ENCODE results near the gene PGC. TPM values are rescaled to one million over a fixed set of nuclear protein-coding genes. Genes with fewer than 3 reads are reported as not detected.
A peak's percentile ranks its signal among the peaks of the same experiment; 100 is the strongest.

The PGC gene
- total and polyA plus RNA-seq, 2 of the 8 experiments (the other 6 are each of a cell fraction or from before 2014, with no cell fraction given), result 0.09 TPM; not detected in 1

- Histone ChIP-seq H4K20me1 (replicated peaks in 1 of 2; ENCODE audit: control insufficient read depth in 1 of 2, insufficient read depth in 2 of 2, low read length in 2 of 2) (peaks cover 0 to 1% of the 10 kb centered on the region in 2 experiments), H4K5ac (ENCODE audit: insufficient read length, low read depth, low read length) (no peak overlapping the region), H3K4ac (replicated peaks; ENCODE audit: insufficient read length, low read depth, low read length) (no peak overlapping the region), H3K36me3 (ENCODE audit: control insufficient read depth in 2 of 4, insufficient read depth in 4 of 4, low read length in 3 of 4) (no peaks in the 10 kb centered on the region), H3K23me2 (ENCODE audit: low read depth, low read length) (no peaks in the 10 kb centered on the region; the same call in 1 of the 2 replicates), H3K4me3 (ENCODE audit: extremely low read depth in 1 of 4, insufficient read depth in 2 of 4, low read depth in 3 of 4, low read length in 4 of 4) (no peak overlapping the region), H4K91ac (replicated peaks; ENCODE audit: insufficient read length, low read length) (no peak overlapping the region), H2BK15ac (ENCODE audit: low read length) (no peak overlapping the region), H3K9ac (replicated peaks in 1 of 4; ENCODE audit: extremely low read depth in 1 of 4, low read depth in 3 of 4, low read length in 3 of 4) (no peak overlapping the region), H4K8ac (ENCODE audit: extremely low read depth, insufficient read depth, low read length) (peak overlapping the region; percentile 30; the same call in 1 of the 2 replicates), H3K27ac (ENCODE audit: low read depth, low read length) (no peak overlapping the region), H3K56ac (replicated peaks; ENCODE audit: insufficient read length, low read depth, low read length) (no peak overlapping the region), H3K18ac (ENCODE audit: extremely low read depth, low read length) (no peak overlapping the region), H3K9me3 (ENCODE audit: insufficient read depth in 2 of 2, low read depth in 1 of 2, low read length in 1 of 2) (no peaks in the 10 kb centered on the region), H3K79me2 (ENCODE audit: control insufficient read depth in 1 of 2, insufficient read depth in 2 of 2, low read length in 2 of 2) (no peaks in the 10 kb centered on the region), H3K4me1 (replicated peaks in 1 of 4; ENCODE audit: control insufficient read depth in 3 of 4, insufficient read depth in 4 of 4, low read length in 3 of 4) (peaks cover 0 to 11% (median 6%) of the 10 kb centered on the region in 4 experiments; a peak in 5 of 7 replicates), H2AK5ac (ENCODE audit: low read depth, low read length) (0 out of 2 replicates have a peak overlapping the region, but pooled peaks have one; percentile 55), H2AFZ (ENCODE audit: low read length) (no peak overlapping the region), H3K27me3 (replicated peaks in 1 of 4; ENCODE audit: control insufficient read depth in 3 of 4, extremely low read depth in 1 of 4, insufficient read depth in 3 of 4, low read length in 3 of 4) (no peaks in the 10 kb centered on the region), H3K14ac (ENCODE audit: insufficient read length) (no peak overlapping the region), H2BK5ac (ENCODE audit: low read depth, low read length) (no peak overlapping the region), H2BK120ac (replicated peaks; ENCODE audit: low read depth, low read length) (no peak overlapping the region), H3K4me2 (ENCODE audit: insufficient read depth in 1 of 2, low read depth in 2 of 2, low read length in 2 of 2) (peak overlapping the region in 1 of 2 experiments; percentile 2; a peak in 1 of 4 replicates), H3K23ac (ENCODE audit: insufficient read length) (no peak overlapping the region), H2BK12ac (ENCODE audit: low read depth, low read length) (peak overlapping the region; percentile 91; the same call in 1 of the 2 replicates), H3K79me1 (ENCODE audit: low read depth, low read length) (no peaks in the 10 kb centered on the region), H2BK20ac (ENCODE audit: low read length) (no peak overlapping the region)
- no peak for FAIRE-seq
- 83% methylated on average over 8 of the region's 8 CpGs; no CpG with 5 or more reads in 1 of the 2 experiments for WGBS, 2 experiments (ENCODE audit: extremely low coverage in 1 of 2, insufficient coverage in 1 of 2, insufficient read length in 1 of 2, insufficient replicate concordance in 2 of 2, low coverage in 1 of 2, low lambda C conversion rate in 2 of 2, missing lambda C conversion rate in 1 of 2)
- ChIA-PET POLR2A (ENCODE audit: partially characterized antibody) (no interaction called here), CTCF (ENCODE audit: partially characterized antibody) (interaction anchor here (0.6 to 10.4 kb wide), 9 partner anchors 9 to 373 kb away, joined by 3 to 99 read pairs (median 4); no protein-coding TSS in a partner anchor)
- no peak for DNase-seq (ENCODE audit: low read depth in 1 of 2, low spot score in 2 of 2)
- no peak for TF ChIP-seq TEAD4 (IDR thresholded peaks at IDR 0.05; ENCODE audit: low read depth, low read length)
- TF ChIP-seq SIN3A (conservative IDR thresholded peaks at IDR 0.05 in 1 of 2, IDR thresholded peaks at IDR 0.05 in 1 of 2; ENCODE audit: low read depth in 1 of 2, low read length in 2 of 2), result no peak
- TF ChIP-seq BRCA1 (IDR thresholded peaks at IDR 0.05; ENCODE audit: low read depth, low read length), result no peak
- no peak for TF ChIP-seq TAF1 (IDR thresholded peaks at IDR 0.05; ENCODE audit: low read depth, low read length)
- no peak for TF ChIP-seq ZNF274 (IDR thresholded peaks at IDR 0.05; ENCODE audit: borderline replicate concordance, extremely low read depth, low read length)
- no peak for TF ChIP-seq CHD2 (IDR thresholded peaks at IDR 0.05; ENCODE audit: low read length)
- TF ChIP-seq TCF12 (IDR thresholded peaks at IDR 0.05; ENCODE audit: low read depth, low read length), result no peak
- no peak for TF ChIP-seq E2F6 (IDR thresholded peaks at IDR 0.05)
- no peak for TF ChIP-seq SIRT6 (IDR thresholded peaks at IDR 0.05; ENCODE audit: low read length)
- no peak for TF ChIP-seq SRF (IDR thresholded peaks at IDR 0.05; ENCODE audit: low read depth, low read length)
- no peak for TF ChIP-seq FOSL1 (IDR thresholded peaks at IDR 0.05; ENCODE audit: insufficient read depth, low read depth, low read length)
- TF ChIP-seq RNF2 (IDR thresholded peaks at IDR 0.05; ENCODE audit: borderline replicate concordance, low read depth, low read length, missing control alignments, poor library complexity, severe bottlenecking), result no peak
- TF ChIP-seq ASH2L (IDR thresholded peaks at IDR 0.05; ENCODE audit: low read length), result no peak
These were observed 24.1 kb downstream of the PGC start for GRCh38 chr6:41722969-41723529.

All from H1 (cell line).